M059J (cell line): Measurements from ENCODE around the gene HIGD1A. TPM values are rescaled to one million over a fixed set of nuclear protein-coding genes. Genes with fewer than 3 reads are reported as not detected.

Source experiments
- DNase-seq: peaks from one replicate; pipeline ENCODE4 v3.0.0-alpha.2; 2012; ENCODE audit warnings: low read depth
- total RNA-seq: library from RNA; depleted of rRNA; stranded (reverse); fragments of >200 nt; shearing (Covaris generic); gene quantifications from 2 replicates; pipeline ENCODE4 v1.2.3, GENCODE V29; 2014; rRNA removed

The HIGD1A gene
- total RNA-seq, 1 experiment from 2014 or later, result 163 TPM

GRCh38 chr3:42735615-42736014, 68.7 kb downstream of the HIGD1A start:
- DNase-seq, result no peak

- no peak for DNase-seq
Measured at GRCh38 chr3:42735019-42735418, 69.3 kb downstream of the HIGD1A start.

GRCh38 chr3:42734263-42734860, 69.9 kb downstream of the HIGD1A start:
- DNase-seq, result no peak

DNA sequence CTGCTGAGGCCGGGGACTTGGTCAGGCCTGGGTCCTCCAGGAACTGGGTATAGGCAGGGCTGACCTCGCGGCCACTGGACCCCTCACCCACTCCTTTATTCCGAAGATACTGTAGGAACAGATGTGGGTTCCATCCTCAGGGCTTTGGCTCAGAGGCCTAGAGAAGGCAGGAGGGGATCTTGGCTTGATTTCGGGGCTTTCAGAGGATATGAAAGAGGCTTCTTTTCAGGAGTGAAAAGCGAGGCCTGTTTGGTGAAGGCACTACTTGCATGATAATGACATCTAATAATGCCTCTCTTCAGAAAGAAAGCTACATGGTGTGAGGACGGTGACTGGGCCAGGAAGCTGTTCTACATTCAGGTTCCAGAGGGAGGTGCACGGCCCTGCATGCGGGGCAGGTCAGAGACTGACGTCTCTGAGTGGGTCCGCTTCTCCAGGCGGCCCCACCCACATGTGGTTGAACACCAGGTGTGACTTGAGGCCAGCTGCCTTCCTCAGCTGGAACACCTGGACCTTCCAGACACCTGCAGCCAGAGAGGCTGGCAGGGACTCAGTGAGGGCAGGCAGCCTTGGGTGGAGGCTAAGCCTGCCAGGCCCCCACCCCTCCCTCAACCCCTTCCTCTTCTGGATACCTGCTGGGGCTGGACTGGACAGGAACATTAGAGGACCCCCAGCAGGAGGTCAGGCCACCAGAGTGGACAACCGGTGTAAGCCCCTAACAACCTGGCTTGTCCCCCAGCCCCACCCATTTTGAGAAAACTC, 70.6 kb downstream of the HIGD1A start:
- no peak for DNase-seq

Other genes starting within 250 kb of the HIGD1A start
- 47.3 and 57.7 TPM in 2 replicates for gene SEC22C, start 222.5 kb downstream of the HIGD1A start, total RNA-seq
- gene SS18L2, start 213.6 kb downstream of the HIGD1A start, total RNA-seq, result 34.6 and 35.1 TPM in 2 replicates
- 8.0 and 9.4 TPM in 2 replicates for gene NKTR, start 203.8 kb downstream of the HIGD1A start, total RNA-seq
- 5.0 and 5.5 TPM in 2 replicates for gene ZBTB47, start 150.8 kb downstream of the HIGD1A start, total RNA-seq
- not detected in 2 replicates for gene KLHL40, start 119.0 kb downstream of the HIGD1A start, total RNA-seq
- not detected in 2 replicates for gene HHATL, start 101.7 kb downstream of the HIGD1A start, total RNA-seq
- gene CCDC13, start 31.2 kb downstream of the HIGD1A start, total RNA-seq, result 0.62 TPM in 1 of 2 replicates, not detected in the other
- 0.02 TPM in 1 of 2 replicates, not detected in the other for gene ACKR2, start 5.0 kb upstream of the HIGD1A start, total RNA-seq
- not detected in 2 replicates for gene CYP8B1, start 71.4 kb upstream of the HIGD1A start, total RNA-seq
- 0.20 and 1.4 TPM in 2 replicates for gene ZNF662, start 101.7 kb upstream of the HIGD1A start, total RNA-seq
- 2.6 and 3.4 TPM in 2 replicates for gene GASK1A, start 174.8 kb upstream of the HIGD1A start, total RNA-seq